C4-2B (cell line): ENCODE results near the gene DNAJC1.

Experiments
- ZFX ChIP-seq: fragments of 450-650 bp; IDR thresholded peaks from 2 replicates; pipeline ENCODE4 v1.6.1; 2017
- TF ChIP-seq, protein P1 (sequence below): fragments of 450-650 bp; conservative IDR thresholded peaks from 2 replicates; pipeline ENCODE4 v1.5.1; 2017; ENCODE audit warnings: mild to moderate bottlenecking

DNA sequence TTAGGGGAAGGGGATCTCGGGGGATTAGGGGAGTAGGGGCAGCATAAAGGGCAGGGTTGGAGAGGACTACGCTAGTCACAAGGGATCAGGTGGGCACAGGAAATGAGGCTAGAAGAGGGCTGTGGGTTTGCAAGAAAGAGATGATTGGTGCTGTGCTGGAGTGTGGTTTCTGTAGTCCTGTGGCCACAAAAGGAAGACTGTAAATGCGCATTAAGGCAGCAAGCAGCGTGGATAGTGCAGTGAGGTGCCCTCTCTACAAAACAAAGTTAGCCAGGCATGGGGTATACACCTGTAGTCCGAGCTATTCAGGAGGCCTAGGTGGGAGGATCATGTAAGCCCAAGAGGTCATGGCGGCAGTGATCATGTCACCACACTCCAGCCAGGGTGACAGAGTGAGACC lies 257.4 kb downstream of the DNAJC1 start:
- TF ChIP-seq, protein P1, sequence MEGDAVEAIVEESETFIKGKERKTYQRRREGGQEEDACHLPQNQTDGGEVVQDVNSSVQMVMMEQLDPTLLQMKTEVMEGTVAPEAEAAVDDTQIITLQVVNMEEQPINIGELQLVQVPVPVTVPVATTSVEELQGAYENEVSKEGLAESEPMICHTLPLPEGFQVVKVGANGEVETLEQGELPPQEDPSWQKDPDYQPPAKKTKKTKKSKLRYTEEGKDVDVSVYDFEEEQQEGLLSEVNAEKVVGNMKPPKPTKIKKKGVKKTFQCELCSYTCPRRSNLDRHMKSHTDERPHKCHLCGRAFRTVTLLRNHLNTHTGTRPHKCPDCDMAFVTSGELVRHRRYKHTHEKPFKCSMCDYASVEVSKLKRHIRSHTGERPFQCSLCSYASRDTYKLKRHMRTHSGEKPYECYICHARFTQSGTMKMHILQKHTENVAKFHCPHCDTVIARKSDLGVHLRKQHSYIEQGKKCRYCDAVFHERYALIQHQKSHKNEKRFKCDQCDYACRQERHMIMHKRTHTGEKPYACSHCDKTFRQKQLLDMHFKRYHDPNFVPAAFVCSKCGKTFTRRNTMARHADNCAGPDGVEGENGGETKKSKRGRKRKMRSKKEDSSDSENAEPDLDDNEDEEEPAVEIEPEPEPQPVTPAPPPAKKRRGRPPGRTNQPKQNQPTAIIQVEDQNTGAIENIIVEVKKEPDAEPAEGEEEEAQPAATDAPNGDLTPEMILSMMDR = no peak
- no peak for TF ChIP-seq ZFX
